Measurements from ENCODE around the gene WDR1. TPM values are rescaled to one million over a fixed set of nuclear protein-coding genes. Genes with fewer than 3 reads are reported as not detected.
A peak's percentile ranks its signal among the peaks of the same experiment; 100 is the strongest.

WDR1 gene
- total and polyA plus RNA-seq, 5 donors from 2014 or later, result 312 to 422 (median 356) TPM

DNA sequence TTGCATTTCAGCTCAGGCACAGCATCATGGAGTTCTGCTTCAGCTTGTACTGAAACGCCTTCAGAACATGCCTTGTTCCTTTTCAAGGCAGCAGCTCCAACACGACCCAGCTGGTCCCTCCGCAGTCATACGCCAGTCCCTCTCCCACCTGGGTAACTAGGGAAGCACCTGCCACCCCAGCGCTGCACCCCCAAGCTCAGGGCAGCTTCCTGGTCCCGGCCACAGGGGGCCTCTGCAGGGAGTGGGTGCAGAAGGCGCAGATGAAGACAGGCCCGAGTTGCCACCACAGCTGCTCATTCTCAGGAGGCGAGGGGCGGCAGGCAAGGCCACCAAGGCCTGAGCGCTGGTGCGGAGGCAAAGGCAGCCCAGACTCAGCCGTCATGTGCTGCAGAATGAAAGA, 21.8 kb downstream of the WDR1 start:
- Mint-ChIP-seq H3K27ac (peak overlapping the region; percentile 52 to 90 (median 67)), H3K27me3 (no peaks in the 10 kb centered on the region), H3K4me3 (no peak overlapping the region), H3K36me3 (peaks cover 33% of the 10 kb centered on the region), H3K4me1 (peaks cover 18 to 93% (median 49%) of the 10 kb centered on the region in 4 donors), H3K9me3 (no peaks in the 10 kb centered on the region)
- H3K27me3 ChIP-seq (ENCODE audit: control insufficient read depth, insufficient read depth, low read length), result no peaks in the 10 kb centered on the region
- H3K4me3 ChIP-seq (ENCODE audit: low read depth, low read length), result no peak overlapping the region
- H3K9me3 ChIP-seq (ENCODE audit: control insufficient read depth in 2 of 2, low read length in 2 of 2), result no peaks in the 10 kb centered on the region
- DNase-seq, result no peak
- peak overlapping the region; percentile 17 for H3K27ac ChIP-seq (ENCODE audit: insufficient read depth, low read length, poor library complexity, severe bottlenecking)
- no peak for ATAC-seq (ENCODE audit: low read depth in 2 of 2)
- H3K36me3 ChIP-seq (ENCODE audit: control insufficient read depth, insufficient read depth, low read length), result peaks cover 89% of the 10 kb centered on the region
- H3K4me1 ChIP-seq (ENCODE audit: control insufficient read depth, insufficient read depth, low read length, poor library complexity, severe bottlenecking), result peaks cover 85% of the 10 kb centered on the region

DNA sequence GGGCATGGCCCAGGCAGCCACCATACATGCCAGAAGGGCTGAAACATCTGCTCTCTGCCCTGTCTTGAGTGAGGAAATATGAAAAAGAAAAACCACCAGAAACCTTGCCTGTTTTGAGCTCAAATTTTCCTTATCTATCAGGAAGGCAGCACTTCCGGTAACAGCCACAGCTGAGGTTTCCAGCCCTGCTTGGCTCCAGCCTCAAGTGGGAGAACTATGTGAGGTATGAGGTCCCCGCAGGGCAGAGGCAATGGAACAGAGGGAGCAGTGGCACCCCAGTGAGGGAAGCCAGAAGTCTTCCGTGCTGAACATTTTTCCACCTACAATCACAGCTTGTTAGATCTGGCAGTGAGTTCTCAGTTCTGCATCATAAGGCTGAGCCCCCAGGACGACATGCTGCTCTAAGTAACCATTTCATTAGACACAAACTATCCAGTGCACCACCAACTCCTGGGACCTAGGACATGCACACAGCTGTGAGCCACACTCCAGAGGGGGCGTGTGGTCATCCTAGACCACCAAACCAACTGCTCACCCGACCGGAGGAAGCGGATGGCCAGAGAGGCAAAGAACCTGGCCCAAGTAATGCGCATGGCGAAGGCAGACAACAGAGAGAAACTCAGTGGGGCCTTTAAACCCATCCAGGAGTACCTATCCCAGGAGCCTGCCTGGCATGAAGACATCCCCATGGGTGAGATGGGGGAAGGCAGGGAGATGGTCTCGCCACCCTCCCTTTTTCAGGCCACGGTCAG, 22.6 kb downstream of the WDR1 start:
- Mint-ChIP-seq H3K36me3 (peaks cover 29% of the 10 kb centered on the region), H3K27me3 (no peaks in the 10 kb centered on the region), H3K4me3 (peak overlapping the region; percentile 57 to 72 (median 64)), H3K9me3 (no peaks in the 10 kb centered on the region), H3K4me1 (peaks cover 18 to 85% (median 42%) of the 10 kb centered on the region in 4 donors), H3K27ac (peak overlapping the region; percentile 90 to 93 (median 91))
- ATAC-seq (ENCODE audit: low read depth in 2 of 2), result no peak
- Histone ChIP-seq H3K27me3 (ENCODE audit: control insufficient read depth, insufficient read depth, low read length) (no peaks in the 10 kb centered on the region), H3K4me1 (ENCODE audit: control insufficient read depth, insufficient read depth, low read length, poor library complexity, severe bottlenecking) (peaks cover 76% of the 10 kb centered on the region), H3K4me3 (ENCODE audit: low read depth, low read length) (peak overlapping the region; percentile 19), H3K36me3 (ENCODE audit: control insufficient read depth, insufficient read depth, low read length) (peaks cover 89% of the 10 kb centered on the region), H3K9me3 (ENCODE audit: control insufficient read depth in 2 of 2, low read length in 2 of 2) (no peaks in the 10 kb centered on the region), H3K27ac (ENCODE audit: insufficient read depth, low read length, poor library complexity, severe bottlenecking) (peak overlapping the region; percentile 59)
- DNase-seq, result no peak

DNA sequence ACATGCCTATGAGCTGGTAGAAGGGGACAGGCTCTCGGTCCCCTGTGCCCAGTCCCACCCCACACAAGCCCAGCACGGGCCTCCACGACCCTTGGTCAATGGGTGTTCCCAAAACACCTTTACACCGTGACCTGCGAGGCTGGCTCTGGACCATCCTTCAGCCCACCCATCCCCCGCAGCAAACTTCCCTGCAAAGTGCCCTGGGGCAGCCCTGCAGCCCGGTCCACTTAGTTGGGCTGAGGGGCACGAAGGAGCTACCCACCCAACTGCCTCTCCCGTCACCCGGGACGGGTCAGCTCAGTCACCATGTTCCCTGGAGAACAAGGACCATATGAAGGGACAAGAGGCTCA, 23.4 kb downstream of the WDR1 start:
- H3K36me3 Mint-ChIP-seq, result peaks cover 29% of the 10 kb centered on the region

DNA sequence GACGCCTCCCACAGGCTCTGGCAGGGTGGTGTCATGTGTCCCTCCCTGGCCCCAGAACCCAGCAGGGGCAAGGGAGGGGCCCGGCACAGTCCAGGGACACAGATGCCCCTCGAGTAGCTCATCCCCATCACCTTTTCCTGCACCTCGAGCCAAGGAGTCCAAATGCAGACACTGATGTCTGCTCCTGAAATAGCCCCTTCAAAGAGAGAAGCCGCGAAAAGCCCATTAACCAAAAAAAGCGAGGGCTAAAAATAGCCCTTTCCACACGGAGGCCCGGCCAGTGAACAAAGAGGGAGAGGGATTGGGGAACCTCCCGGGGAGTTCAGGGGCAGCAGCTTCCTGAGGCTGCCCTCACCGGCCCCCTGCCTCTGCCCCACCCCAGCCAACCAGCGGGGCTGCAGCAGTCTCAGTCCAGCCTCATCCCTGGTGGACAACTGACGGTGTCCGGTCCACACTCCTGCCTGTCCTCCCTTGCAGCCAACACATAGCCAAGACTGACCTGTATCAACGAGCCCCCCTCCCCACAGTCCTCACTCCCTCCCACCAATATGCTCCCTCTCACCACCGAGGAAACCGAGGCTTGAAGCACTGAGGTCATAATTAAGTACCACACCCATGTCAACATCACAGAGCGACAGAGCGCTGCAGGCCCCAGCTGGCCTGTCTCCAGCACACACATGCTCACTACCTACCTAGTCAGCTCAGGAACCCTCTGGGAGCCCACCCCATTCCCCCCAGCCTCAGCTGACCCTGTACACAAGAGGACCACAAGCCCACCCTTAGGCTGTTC, 23.9 kb downstream of the WDR1 start:
- H3K9me3 Mint-ChIP-seq, result no peaks in the 10 kb centered on the region
- peaks cover 33% of the 10 kb centered on the region for H3K36me3 Mint-ChIP-seq
- H3K27me3 ChIP-seq (ENCODE audit: control insufficient read depth, insufficient read depth, low read length), result no peaks in the 10 kb centered on the region
- DNase-seq, result no peak
- no peak overlapping the region for H3K4me3 ChIP-seq (ENCODE audit: low read depth, low read length)
- peak overlapping the region in 3 of 4 donors; percentile 5 to 68 (median 65) for H3K4me3 Mint-ChIP-seq
- no peaks in the 10 kb centered on the region for H3K9me3 ChIP-seq (ENCODE audit: control insufficient read depth in 2 of 2, low read length in 2 of 2)
- peaks cover 18 to 73% (median 36%) of the 10 kb centered on the region in 4 donors for H3K4me1 Mint-ChIP-seq
- peaks cover 64% of the 10 kb centered on the region for H3K4me1 ChIP-seq (ENCODE audit: control insufficient read depth, insufficient read depth, low read length, poor library complexity, severe bottlenecking)
- H3K27ac ChIP-seq (ENCODE audit: insufficient read depth, low read length, poor library complexity, severe bottlenecking), result peak overlapping the region; percentile 59
- no peak for ATAC-seq (ENCODE audit: low read depth in 2 of 2)
- H3K27ac Mint-ChIP-seq, result peak overlapping the region; percentile 42 to 91 (median 88)
- H3K36me3 ChIP-seq (ENCODE audit: control insufficient read depth, insufficient read depth, low read length), result peaks cover 89% of the 10 kb centered on the region
- no peaks in the 10 kb centered on the region for H3K27me3 Mint-ChIP-seq

More for the DNA sequence above, 23.4 kb downstream of the WDR1 start:
- H3K4me3 ChIP-seq (ENCODE audit: low read depth, low read length), result no peak overlapping the region
- peaks cover 69% of the 10 kb centered on the region for H3K4me1 ChIP-seq (ENCODE audit: control insufficient read depth, insufficient read depth, low read length, poor library complexity, severe bottlenecking)
- H3K36me3 ChIP-seq (ENCODE audit: control insufficient read depth, insufficient read depth, low read length), result peaks cover 89% of the 10 kb centered on the region
- H3K9me3 ChIP-seq (ENCODE audit: control insufficient read depth in 2 of 2, low read length in 2 of 2), result no peaks in the 10 kb centered on the region
- Mint-ChIP-seq H3K9me3 (no peaks in the 10 kb centered on the region), H3K27me3 (no peaks in the 10 kb centered on the region), H3K27ac (peak overlapping the region; percentile 88 to 93 (median 91)), H3K4me1 (peaks cover 18 to 78% (median 40%) of the 10 kb centered on the region in 4 donors), H3K4me3 (peak overlapping the region in 3 of 4 donors; percentile 5 to 72 (median 57))
- ATAC-seq (ENCODE audit: low read depth in 2 of 2), result no peak
- no peak for DNase-seq
- peak overlapping the region; percentile 59 for H3K27ac ChIP-seq (ENCODE audit: insufficient read depth, low read length, poor library complexity, severe bottlenecking)
- H3K27me3 ChIP-seq (ENCODE audit: control insufficient read depth, insufficient read depth, low read length), result no peaks in the 10 kb centered on the region

DNA sequence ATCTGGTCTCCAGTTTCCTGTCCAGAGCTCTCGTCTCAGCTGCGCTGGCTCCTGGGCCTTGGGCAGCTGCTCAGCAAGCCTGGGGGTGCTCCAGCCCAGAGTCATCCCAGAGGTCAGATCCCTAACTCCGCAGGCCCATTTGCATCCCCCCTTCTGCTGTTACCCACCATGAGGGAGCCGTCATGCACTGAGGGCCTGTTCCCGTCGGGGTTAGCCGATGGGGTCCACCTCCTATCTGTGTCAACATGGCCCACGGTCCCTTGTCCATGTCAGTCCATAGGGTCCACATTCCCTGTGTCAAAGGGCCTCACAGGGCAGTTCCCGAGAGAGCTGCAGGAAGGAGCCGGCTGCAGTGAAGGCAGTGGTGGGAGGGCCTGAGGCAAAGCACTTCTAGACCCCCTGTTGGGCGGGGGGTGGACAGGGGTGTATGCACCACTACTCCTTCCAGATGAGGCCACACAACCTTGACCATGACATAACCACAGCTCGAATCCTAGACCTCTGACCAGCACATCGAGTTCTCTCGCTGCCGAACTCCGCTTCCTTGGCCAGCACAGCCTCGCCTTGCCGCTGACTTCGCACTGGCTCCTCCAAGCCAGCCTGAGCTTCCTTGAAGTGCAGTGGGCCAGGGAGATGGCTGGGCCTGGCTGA, 24.9 kb downstream of the WDR1 start:
- Mint-ChIP-seq H3K27ac (peak overlapping the region in 2 of 3 donors; percentile 60 to 91), H3K4me3 (no peak overlapping the region), H3K36me3 (peaks cover 35% of the 10 kb centered on the region), H3K9me3 (no peaks in the 10 kb centered on the region), H3K27me3 (no peaks in the 10 kb centered on the region), H3K4me1 (peaks cover 8 to 63% (median 29%) of the 10 kb centered on the region in 4 donors)
- ATAC-seq (ENCODE audit: low read depth in 2 of 2) (no peak), DNase-seq (no peak)
- Histone ChIP-seq H3K4me1 (ENCODE audit: control insufficient read depth, insufficient read depth, low read length, poor library complexity, severe bottlenecking) (peaks cover 54% of the 10 kb centered on the region), H3K9me3 (ENCODE audit: control insufficient read depth in 2 of 2, low read length in 2 of 2) (no peaks in the 10 kb centered on the region), H3K36me3 (ENCODE audit: control insufficient read depth, insufficient read depth, low read length) (peaks cover 92% of the 10 kb centered on the region), H3K27ac (ENCODE audit: insufficient read depth, low read length, poor library complexity, severe bottlenecking) (no peak overlapping the region), H3K4me3 (ENCODE audit: low read depth, low read length) (no peak overlapping the region), H3K27me3 (ENCODE audit: control insufficient read depth, insufficient read depth, low read length) (no peaks in the 10 kb centered on the region)

DNA sequence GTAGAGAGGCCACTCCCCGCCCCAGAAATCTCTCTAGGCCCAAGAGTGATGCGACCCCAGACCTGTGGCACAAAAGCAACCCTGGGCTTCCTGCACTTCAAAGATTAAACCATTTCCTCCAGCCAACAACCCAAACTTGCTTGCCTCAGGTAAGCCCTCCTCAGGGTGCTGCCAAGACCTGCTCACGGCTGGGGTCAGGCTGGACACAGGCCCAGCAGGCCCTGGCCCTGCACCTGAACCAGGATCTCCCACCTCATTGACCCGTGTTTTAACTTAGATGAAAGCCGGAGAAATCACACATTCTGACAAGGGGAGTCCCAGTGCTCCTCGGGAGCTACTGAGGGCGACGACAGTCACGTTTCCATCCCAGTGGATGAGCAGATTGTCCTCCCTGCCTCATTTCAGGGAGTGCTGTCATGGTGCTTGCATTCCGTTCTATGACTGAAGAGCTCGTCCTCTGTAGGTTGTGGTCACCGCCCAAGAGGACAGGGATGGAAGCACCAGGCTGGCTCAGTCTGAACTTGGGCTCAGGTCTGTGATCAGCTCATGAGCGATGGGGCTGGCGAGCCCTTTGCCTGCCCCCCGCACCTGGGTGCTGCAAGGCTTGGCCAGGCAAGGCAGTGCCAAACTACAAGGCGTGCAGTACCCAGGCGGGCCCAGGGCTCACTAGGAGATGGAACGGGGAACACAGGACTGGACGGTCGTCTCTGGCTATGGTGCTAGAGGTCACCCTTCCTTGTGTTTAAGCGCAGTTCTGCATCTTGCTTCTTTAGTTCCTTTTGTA, 25.9 kb downstream of the WDR1 start:
- DNase-seq, result no peak
- Mint-ChIP-seq H3K4me1 (peaks cover 0 to 53% (median 21%) of the 10 kb centered on the region in 4 donors), H3K4me3 (no peak overlapping the region), H3K27me3 (no peaks in the 10 kb centered on the region), H3K36me3 (peaks cover 39% of the 10 kb centered on the region), H3K27ac (peak overlapping the region; percentile 25 to 41 (median 38)), H3K9me3 (no peaks in the 10 kb centered on the region)
- Histone ChIP-seq H3K27me3 (ENCODE audit: control insufficient read depth, insufficient read depth, low read length) (no peaks in the 10 kb centered on the region), H3K36me3 (ENCODE audit: control insufficient read depth, insufficient read depth, low read length) (peaks cover 95% of the 10 kb centered on the region), H3K27ac (ENCODE audit: insufficient read depth, low read length, poor library complexity, severe bottlenecking) (no peak overlapping the region), H3K4me1 (ENCODE audit: control insufficient read depth, insufficient read depth, low read length, poor library complexity, severe bottlenecking) (peaks cover 44% of the 10 kb centered on the region), H3K9me3 (ENCODE audit: control insufficient read depth in 2 of 2, low read length in 2 of 2) (no peaks in the 10 kb centered on the region), H3K4me3 (ENCODE audit: low read depth, low read length) (no peak overlapping the region)
- no peak for ATAC-seq (ENCODE audit: low read depth in 2 of 2)

DNA sequence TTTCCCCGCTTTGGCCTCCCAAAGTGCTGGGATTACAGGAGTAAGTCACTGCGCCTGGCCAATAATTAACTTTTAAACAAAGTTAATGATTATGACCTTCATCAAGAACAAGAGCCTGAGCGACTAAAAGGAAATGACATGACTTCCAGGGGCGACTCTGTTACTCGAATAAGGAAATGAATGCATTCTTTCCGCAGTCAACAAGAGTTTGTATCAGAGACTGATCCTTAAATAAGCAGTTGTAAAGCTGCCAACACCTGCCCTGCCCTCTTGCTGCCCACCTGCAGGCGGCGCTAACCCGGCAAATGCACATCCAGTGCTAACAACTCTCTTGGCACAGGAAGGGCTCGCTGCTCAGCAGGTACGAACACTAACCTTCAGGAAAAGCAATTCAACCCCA, 27.3 kb downstream of the WDR1 start:
- Histone ChIP-seq H3K4me1 (ENCODE audit: control insufficient read depth, insufficient read depth, low read length, poor library complexity, severe bottlenecking) (peaks cover 30% of the 10 kb centered on the region), H3K27ac (ENCODE audit: insufficient read depth, low read length, poor library complexity, severe bottlenecking) (no peak overlapping the region), H3K4me3 (ENCODE audit: low read depth, low read length) (no peak overlapping the region), H3K36me3 (ENCODE audit: control insufficient read depth, insufficient read depth, low read length) (peaks cover 96% of the 10 kb centered on the region), H3K27me3 (ENCODE audit: control insufficient read depth, insufficient read depth, low read length) (no peaks in the 10 kb centered on the region), H3K9me3 (ENCODE audit: control insufficient read depth in 2 of 2, low read length in 2 of 2) (no peaks in the 10 kb centered on the region)
- H3K9me3 Mint-ChIP-seq, result no peaks in the 10 kb centered on the region
- DNase-seq (no peak), ATAC-seq (ENCODE audit: low read depth in 2 of 2) (no peak)
- no peak overlapping the region for H3K4me3 Mint-ChIP-seq
- peaks cover 0 to 40% (median 16%) of the 10 kb centered on the region in 4 donors for H3K4me1 Mint-ChIP-seq
- H3K27me3 Mint-ChIP-seq, result no peaks in the 10 kb centered on the region
- H3K36me3 Mint-ChIP-seq, result peaks cover 39% of the 10 kb centered on the region
- H3K27ac Mint-ChIP-seq, result peak overlapping the region in 1 of 3 donors; percentile 38
